ENCODE results near the gene KBTBD4. TPM values are rescaled to one million over a fixed set of nuclear protein-coding genes. Genes with fewer than 3 reads are reported as not detected.
A peak's percentile ranks its signal among the peaks of the same experiment; 100 is the strongest.

KBTBD4 gene
- total RNA-seq, 3 donors from 2014 or later (not counting 1 experiment from before 2014, with no cell fraction given), result 17.7 to 24.1 (median 20.9) TPM

DNA sequence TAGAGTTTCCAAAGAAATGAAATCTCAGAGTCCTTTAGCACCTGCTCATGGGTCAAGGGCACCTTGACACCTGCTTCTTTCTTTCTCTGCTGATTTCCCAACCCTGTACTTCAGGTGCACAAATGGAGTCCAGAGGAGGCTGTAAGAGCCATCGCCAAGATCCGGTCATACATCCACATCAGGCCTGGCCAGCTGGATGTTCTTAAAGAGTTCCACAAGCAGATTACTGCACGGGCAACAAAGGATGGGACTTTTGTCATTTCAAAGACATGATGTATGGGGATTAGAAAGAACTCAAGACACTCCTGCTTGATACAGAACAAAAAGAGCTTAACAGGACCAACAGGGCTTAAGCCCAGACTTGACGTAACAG lies 7.4 kb downstream of the KBTBD4 start:
- Histone ChIP-seq H3K27me3 (ENCODE audit: control insufficient read depth, insufficient read depth, low read length) (no peaks in the 10 kb centered on the region), H3K4me3 (ENCODE audit: low read length) (no peak overlapping the region), H3K36me3 (ENCODE audit: control insufficient read depth, insufficient read depth, low read length) (peaks cover 41% of the 10 kb centered on the region), H3K4me1 (ENCODE audit: control insufficient read depth, insufficient read depth, low read length) (peaks cover 2% of the 10 kb centered on the region), H3K9me3 (ENCODE audit: control insufficient read depth, insufficient read depth, low read length) (no peaks in the 10 kb centered on the region), H3K27ac (ENCODE audit: low read length) (no peak overlapping the region)
- Mint-ChIP-seq H3K4me3 (no peak overlapping the region), H3K27ac (peak overlapping the region in 1 of 2 donors; percentile 11), H3K9me3 (no peaks in the 10 kb centered on the region), H3K4me1 (peaks cover 10 to 16% of the 10 kb centered on the region in 2 donors), H3K27me3 (ENCODE audit: low read depth in 2 of 2) (no peaks in the 10 kb centered on the region), H3K36me3 (no peaks in the 10 kb centered on the region)
- WGBS (ENCODE audit: insufficient coverage), result 97% methylated on average over 4 of the region's 4 CpGs
- TF ChIP-seq, protein P1, sequence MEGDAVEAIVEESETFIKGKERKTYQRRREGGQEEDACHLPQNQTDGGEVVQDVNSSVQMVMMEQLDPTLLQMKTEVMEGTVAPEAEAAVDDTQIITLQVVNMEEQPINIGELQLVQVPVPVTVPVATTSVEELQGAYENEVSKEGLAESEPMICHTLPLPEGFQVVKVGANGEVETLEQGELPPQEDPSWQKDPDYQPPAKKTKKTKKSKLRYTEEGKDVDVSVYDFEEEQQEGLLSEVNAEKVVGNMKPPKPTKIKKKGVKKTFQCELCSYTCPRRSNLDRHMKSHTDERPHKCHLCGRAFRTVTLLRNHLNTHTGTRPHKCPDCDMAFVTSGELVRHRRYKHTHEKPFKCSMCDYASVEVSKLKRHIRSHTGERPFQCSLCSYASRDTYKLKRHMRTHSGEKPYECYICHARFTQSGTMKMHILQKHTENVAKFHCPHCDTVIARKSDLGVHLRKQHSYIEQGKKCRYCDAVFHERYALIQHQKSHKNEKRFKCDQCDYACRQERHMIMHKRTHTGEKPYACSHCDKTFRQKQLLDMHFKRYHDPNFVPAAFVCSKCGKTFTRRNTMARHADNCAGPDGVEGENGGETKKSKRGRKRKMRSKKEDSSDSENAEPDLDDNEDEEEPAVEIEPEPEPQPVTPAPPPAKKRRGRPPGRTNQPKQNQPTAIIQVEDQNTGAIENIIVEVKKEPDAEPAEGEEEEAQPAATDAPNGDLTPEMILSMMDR (IDR thresholded peaks at IDR 0.05), result no peak
- DNase-seq, result no peak
- intact Hi-C loops (cut with micrococcal nuclease), result no loop called here
- ATAC-seq, result no peak

DNA sequence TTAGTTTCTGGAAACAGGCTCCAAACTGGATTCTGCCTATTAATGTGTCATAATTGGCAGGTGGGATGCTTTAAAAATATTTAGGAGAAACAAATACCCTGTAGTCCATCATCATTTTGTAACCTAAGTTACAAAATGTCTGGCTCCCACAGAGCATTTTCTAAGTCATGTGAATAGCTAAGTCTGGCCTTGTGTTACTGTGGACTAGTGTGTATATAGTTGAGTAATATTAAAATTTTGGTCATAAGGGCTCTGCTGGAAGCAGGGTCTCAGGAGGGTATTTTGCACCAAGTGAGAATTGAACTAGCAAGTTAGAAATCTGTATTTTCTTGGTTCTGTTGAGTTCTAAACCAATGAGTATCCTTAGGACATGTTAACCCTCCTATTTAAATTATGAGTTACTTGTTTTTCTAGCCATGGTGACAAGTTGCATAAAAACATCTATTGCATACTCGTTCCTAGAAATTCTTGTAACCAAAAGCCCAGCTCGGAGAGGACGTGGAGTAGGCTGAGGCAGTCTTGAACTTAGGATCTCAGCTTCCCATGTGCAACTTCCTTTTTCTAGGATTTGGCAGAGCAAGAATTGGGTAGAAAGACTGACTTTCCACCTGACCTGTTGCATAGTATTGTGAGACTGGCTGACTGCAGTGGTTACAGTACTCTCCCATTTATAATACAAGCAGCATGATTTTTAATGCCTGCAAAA lies 8.0 kb downstream of the KBTBD4 start:
- no peak overlapping the region for H3K27ac Mint-ChIP-seq
- H3K4me1 Mint-ChIP-seq, result peaks cover 16% of the 10 kb centered on the region in 2 donors
- H3K4me3 Mint-ChIP-seq, result no peak overlapping the region
- H3K36me3 Mint-ChIP-seq, result no peaks in the 10 kb centered on the region
- H3K9me3 ChIP-seq (ENCODE audit: control insufficient read depth, insufficient read depth, low read length), result no peaks in the 10 kb centered on the region
- H3K4me1 ChIP-seq (ENCODE audit: control insufficient read depth, insufficient read depth, low read length), result peaks cover 8% of the 10 kb centered on the region
- no peak overlapping the region for H3K4me3 ChIP-seq (ENCODE audit: low read length)
- no peaks in the 10 kb centered on the region for H3K27me3 Mint-ChIP-seq (ENCODE audit: low read depth in 2 of 2)
- no peaks in the 10 kb centered on the region for H3K27me3 ChIP-seq (ENCODE audit: control insufficient read depth, insufficient read depth, low read length)
- ATAC-seq (no peak), DNase-seq (no peak)
- 93% methylated on average over 3 of the region's 3 CpGs for WGBS (ENCODE audit: insufficient coverage)
- no peak overlapping the region for H3K27ac ChIP-seq (ENCODE audit: low read length)
- TF ChIP-seq, protein P1 (IDR thresholded peaks at IDR 0.05), result no peak
- H3K9me3 Mint-ChIP-seq, result no peaks in the 10 kb centered on the region
- intact Hi-C loops (cut with micrococcal nuclease), result no loop called here
- H3K36me3 ChIP-seq (ENCODE audit: control insufficient read depth, insufficient read depth, low read length), result peaks cover 41% of the 10 kb centered on the region

DNA sequence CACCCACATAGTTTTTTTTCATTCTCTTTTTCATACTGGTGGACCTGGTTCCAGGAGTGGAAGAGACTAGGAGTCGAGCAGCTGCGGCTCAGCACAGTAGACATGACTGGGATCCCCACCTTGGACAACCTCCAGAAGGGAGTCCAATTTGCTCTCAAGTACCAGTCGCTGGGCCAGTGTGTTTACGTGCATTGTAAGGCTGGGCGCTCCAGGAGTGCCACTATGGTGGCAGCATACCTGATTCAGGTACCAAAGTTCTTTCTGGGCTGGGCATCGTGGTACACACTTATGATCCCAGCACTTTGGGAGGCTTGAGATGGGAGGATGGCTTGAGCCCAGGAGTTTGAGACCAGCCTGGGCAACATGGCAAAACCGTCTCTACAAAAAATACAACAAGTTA lies 9.1 kb downstream of the KBTBD4 start:
- Mint-ChIP-seq H3K27ac (no peak overlapping the region), H3K36me3 (no peaks in the 10 kb centered on the region), H3K4me3 (no peak overlapping the region), H3K27me3 (ENCODE audit: low read depth in 2 of 2) (no peaks in the 10 kb centered on the region), H3K9me3 (no peaks in the 10 kb centered on the region), H3K4me1 (peaks cover 21 to 24% of the 10 kb centered on the region in 2 donors)
- H3K4me3 ChIP-seq (ENCODE audit: low read length), result no peak overlapping the region
- intact Hi-C loops (cut with micrococcal nuclease), result no loop called here
- ATAC-seq (no peak), DNase-seq (no peak)
- WGBS (ENCODE audit: insufficient coverage), result 96% methylated on average over 7 of the region's 7 CpGs
- no peaks in the 10 kb centered on the region for H3K9me3 ChIP-seq (ENCODE audit: control insufficient read depth, insufficient read depth, low read length)
- H3K4me1 ChIP-seq (ENCODE audit: control insufficient read depth, insufficient read depth, low read length), result peaks cover 15% of the 10 kb centered on the region
- no peak overlapping the region for H3K27ac ChIP-seq (ENCODE audit: low read length)
- peaks cover 36% of the 10 kb centered on the region for H3K36me3 ChIP-seq (ENCODE audit: control insufficient read depth, insufficient read depth, low read length)
- TF ChIP-seq, protein P1 (IDR thresholded peaks at IDR 0.05), result no peak
- no peaks in the 10 kb centered on the region for H3K27me3 ChIP-seq (ENCODE audit: control insufficient read depth, insufficient read depth, low read length)
